Measurements from ENCODE around the gene TCOF1. TPM values are rescaled to one million over a fixed set of nuclear protein-coding genes. Genes with fewer than 3 reads are reported as not detected.

The TCOF1 gene
- total RNA-seq, 2 donors from 2014 or later: 17.5 to 18.1 TPM

DNA sequence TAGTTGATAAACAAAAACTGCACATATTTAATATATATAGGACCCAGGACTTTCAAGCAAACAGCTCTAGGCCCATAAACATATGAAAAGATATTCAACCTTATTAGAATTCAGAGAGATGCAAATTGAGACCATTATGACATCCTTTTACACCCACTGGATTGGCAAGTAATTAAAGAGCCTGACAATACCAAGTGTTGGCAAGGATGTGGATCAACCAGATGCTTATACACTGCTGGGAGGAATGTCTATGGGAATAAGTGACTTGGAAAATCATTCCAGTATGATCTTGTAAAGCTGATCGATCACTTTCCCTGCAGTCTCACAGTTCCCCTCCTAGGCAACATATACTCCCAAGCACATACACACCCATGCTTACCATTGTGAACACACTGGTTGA lies 15.5 kb upstream of the TCOF1 start:
- Histone ChIP-seq H3K9me3 (no peaks in the 10 kb centered on the region), H3K4me3 (no peak overlapping the region), H3K27ac (no peak overlapping the region), H3K4me1 (no peaks in the 10 kb centered on the region), H3K27me3 (no peaks in the 10 kb centered on the region), H3K36me3 (no peaks in the 10 kb centered on the region)
- DNase-seq (ENCODE audit: low spot score): no peak
- TF ChIP-seq, protein P1, sequence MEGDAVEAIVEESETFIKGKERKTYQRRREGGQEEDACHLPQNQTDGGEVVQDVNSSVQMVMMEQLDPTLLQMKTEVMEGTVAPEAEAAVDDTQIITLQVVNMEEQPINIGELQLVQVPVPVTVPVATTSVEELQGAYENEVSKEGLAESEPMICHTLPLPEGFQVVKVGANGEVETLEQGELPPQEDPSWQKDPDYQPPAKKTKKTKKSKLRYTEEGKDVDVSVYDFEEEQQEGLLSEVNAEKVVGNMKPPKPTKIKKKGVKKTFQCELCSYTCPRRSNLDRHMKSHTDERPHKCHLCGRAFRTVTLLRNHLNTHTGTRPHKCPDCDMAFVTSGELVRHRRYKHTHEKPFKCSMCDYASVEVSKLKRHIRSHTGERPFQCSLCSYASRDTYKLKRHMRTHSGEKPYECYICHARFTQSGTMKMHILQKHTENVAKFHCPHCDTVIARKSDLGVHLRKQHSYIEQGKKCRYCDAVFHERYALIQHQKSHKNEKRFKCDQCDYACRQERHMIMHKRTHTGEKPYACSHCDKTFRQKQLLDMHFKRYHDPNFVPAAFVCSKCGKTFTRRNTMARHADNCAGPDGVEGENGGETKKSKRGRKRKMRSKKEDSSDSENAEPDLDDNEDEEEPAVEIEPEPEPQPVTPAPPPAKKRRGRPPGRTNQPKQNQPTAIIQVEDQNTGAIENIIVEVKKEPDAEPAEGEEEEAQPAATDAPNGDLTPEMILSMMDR (IDR thresholded peaks at IDR 0.05): no peak

DNA sequence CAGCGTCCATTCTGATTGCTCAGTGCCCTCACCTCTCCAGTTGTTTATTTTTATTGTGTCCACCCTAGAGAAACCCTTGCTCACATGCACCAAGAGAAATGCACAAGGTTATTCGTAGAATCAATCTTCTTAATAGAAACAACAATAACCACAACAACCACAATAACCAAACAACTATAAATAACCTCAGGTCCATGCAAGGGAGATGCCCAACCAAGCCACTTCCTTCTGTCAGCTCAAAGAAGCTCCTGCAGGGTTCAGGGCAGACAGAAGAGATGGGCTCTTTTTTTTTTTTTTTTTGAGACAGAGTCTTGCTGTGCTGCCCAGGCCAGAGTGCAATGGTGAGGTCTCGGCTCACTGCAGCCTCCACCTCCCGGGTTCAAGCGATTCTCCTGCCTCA lies 14.9 kb upstream of the TCOF1 start:
- no peak for DNase-seq (ENCODE audit: low spot score)
- no peaks in the 10 kb centered on the region for H3K27me3 ChIP-seq
- no peak overlapping the region for H3K27ac ChIP-seq
- no peaks in the 10 kb centered on the region for H3K36me3 ChIP-seq
- no peaks in the 10 kb centered on the region for H3K4me1 ChIP-seq
- TF ChIP-seq, protein P1 (IDR thresholded peaks at IDR 0.05): no peak
- no peak overlapping the region for H3K4me3 ChIP-seq
- H3K9me3 ChIP-seq: no peaks in the 10 kb centered on the region

DNA sequence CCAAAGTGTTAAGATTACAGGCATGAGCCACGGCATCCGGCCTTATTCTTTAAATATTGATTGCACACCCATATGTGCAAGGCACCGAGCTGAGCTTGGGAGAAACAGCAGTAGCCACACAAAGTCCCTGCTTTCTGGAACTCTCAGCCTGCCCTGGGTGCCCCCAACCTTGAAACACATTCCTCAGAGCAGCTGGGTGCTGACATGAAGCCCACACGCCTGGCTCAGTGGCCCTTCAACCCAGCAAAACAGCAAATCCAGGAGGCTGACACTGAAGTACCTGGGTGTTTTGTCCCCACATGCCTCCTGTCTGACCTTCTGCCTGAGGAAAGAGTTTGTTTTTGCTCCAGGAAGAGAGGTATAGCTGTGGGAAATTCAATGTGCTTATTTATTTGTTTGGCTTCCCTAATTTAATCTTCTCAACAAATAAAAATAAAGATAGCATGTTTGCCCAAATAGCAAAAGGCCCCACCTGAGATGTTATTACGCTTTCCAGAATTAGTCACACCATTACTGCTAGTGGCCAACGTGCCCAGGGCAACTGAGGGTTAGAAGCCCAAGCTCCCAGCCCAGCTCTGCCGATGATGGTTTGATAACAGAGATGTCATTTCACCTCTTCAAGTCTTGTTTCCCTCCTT lies 13.4 kb upstream of the TCOF1 start:
- H3K4me1 ChIP-seq: no peaks in the 10 kb centered on the region
- H3K27ac ChIP-seq: no peak overlapping the region
- DNase-seq (ENCODE audit: low spot score): no peak
- no peaks in the 10 kb centered on the region for H3K9me3 ChIP-seq
- H3K36me3 ChIP-seq: no peaks in the 10 kb centered on the region
- H3K4me3 ChIP-seq: no peak overlapping the region
- TF ChIP-seq, protein P1 (IDR thresholded peaks at IDR 0.05): no peak
- H3K27me3 ChIP-seq: no peaks in the 10 kb centered on the region

DNA sequence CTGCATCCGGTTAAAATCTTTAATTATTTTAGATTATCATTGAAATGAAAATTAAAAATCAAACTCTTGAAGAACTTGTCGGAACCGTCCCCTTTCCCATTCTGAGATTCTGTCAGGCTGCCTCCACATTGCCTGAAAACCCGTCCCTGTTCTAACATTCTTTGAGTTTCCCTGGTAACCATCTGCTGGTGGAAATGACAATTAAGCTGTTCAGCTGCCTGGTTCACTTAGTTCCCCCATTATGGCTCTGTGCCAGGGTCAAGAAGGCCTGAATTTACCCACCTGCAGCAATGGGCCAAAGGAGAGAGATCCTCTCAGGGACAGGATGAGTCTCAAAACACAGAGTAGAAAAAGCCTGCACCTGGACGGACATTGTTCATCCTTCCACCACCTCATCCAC lies 11.8 kb upstream of the TCOF1 start:
- TF ChIP-seq, protein P1 (IDR thresholded peaks at IDR 0.05): no peak
- Histone ChIP-seq H3K9me3 (no peaks in the 10 kb centered on the region), H3K36me3 (no peaks in the 10 kb centered on the region), H3K4me1 (peaks cover 0 to 4% of the 10 kb centered on the region in 2 donors), H3K27me3 (no peaks in the 10 kb centered on the region), H3K27ac (no peak overlapping the region), H3K4me3 (no peak overlapping the region)
- DNase-seq (ENCODE audit: low spot score): no peak

DNA sequence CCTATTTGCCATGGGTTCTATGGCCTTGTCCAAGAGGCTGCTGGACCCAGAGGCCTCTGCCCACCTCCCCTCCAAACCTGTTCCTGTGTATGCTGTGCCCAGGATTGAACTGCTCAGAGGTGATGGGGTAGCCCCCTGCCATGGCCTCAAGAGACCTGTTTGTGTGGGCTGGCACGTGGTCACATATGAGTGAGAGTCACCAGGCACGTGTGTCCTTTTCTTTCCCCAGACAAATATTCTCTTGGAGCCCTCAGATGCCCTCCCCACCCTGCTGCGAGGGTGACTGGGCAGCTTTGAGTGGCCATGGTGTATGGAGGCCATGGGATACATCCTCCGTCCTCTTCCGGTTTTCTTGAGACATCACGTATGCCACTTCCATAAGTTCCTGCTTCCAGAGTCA lies 10.9 kb upstream of the TCOF1 start:
- no peak for DNase-seq (ENCODE audit: low spot score)
- TF ChIP-seq, protein P1 (IDR thresholded peaks at IDR 0.05): no peak
- Histone ChIP-seq H3K4me3 (no peak overlapping the region), H3K4me1 (peaks cover 0 to 6% of the 10 kb centered on the region in 2 donors), H3K27ac (no peak overlapping the region), H3K36me3 (no peaks in the 10 kb centered on the region), H3K27me3 (no peaks in the 10 kb centered on the region), H3K9me3 (no peaks in the 10 kb centered on the region)

DNA sequence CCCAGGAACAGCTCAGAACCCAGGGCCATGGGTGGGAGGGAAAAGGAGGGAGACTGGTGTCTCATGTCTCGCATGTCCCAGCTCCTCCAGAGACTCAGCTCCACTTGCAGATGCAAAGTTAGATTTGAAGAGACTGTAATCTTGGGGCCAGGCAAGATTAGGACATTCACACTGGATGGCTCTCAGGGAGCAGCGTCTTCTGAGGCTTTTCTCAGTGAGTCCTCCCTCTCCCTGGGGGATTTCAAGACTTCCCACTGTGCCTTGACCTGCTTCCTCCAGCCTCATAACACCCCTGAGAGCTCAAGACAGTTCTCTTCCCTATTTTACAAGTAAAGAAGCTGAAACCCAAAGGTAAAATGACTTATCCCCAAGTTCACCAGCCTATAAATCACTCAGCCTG lies 10.5 kb upstream of the TCOF1 start:
- H3K27me3 ChIP-seq: no peaks in the 10 kb centered on the region
- no peaks in the 10 kb centered on the region for H3K9me3 ChIP-seq
- H3K4me1 ChIP-seq: peaks cover 0 to 6% of the 10 kb centered on the region in 2 donors
- TF ChIP-seq, protein P1 (IDR thresholded peaks at IDR 0.05): no peak
- no peak for DNase-seq (ENCODE audit: low spot score)
- no peak overlapping the region for H3K4me3 ChIP-seq
- H3K27ac ChIP-seq: no peak overlapping the region
- H3K36me3 ChIP-seq: no peaks in the 10 kb centered on the region

All from right atrium auricular region (tissue), 2 donors.